GM12872 (cell line): Measurements from ENCODE around the gene FNDC4.

Experiments used
- CTCF ChIP-seq: IDR thresholded peaks from 3 replicates; pipeline ENCODE4 v1.5.1; 2011; ENCODE audit warnings: low read depth, mild to moderate bottlenecking, low read length, moderate library complexity; ENCODE audit not compliant: insufficient read depth

Gene FNDC4

DNA sequence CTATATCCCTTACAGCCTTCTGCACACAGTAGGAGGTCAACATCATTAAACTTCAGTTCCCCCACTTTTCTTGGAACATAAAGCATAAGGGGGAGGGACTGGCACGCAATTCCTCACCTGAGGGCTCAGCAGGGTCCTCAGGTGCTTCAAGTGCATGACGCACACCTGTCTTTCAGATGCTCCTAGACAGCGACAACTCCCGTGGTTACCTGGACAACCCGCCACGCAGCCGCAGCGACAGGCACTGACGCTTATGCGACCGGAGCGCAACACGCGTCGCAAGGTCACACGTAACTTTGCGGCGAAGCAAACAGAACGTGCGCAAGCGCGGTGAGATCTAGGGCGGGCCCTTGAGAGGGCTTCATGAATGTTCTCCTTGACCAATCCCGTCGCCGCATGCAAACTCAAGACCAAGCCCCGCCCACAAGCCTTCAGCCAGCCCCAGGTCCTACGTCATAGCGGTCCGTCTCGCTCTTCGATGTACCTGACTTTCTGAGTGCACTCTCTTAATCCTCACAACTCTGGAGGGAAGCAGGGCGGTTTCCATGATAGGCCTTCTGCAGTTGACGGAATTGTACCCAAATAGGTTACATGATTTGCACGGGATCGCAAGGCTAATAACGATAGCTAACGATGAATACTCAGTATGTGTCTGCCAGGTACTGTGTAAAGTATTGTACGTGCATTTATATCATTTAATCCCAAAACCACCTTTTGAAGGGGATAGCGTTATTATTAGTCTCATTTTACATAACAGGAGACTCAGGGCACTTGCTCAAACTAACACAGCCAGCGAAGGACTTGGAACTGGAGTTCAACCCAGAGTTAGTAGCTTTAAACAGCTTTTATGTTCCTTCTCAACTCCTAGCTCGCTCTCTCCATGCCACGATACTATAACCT is 5.3 kb downstream of the FNDC4 start, which contains the start of gene IFT172:
Gene IFT172, minus strand, starts transcription at position 246 of the 900 bp plus-strand sequence. Its CDS starts 90 bp downstream, at position 156.
- no peak for TF ChIP-seq CTCF

DNA sequence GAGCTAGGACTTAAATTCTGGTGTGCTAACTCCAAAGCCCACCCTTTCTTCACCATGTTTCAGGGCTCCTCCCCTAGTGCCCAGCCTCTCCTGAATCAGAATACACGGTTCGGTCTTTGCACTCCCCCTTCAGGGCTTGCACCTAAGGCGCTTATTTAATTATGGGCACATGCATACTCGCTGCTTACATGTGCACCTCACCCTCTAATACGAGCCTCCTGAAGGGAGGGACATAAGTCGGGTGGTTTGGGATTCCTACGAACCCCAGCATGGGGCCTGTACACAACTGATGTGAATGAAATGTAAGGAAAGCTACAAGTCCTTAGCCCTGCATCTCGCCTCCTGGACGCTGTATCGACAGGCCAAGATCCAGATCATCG is 5.9 kb downstream of the FNDC4 start:
- TF ChIP-seq CTCF: no peak

GRCh38 chr2:27485496-27485895 is 9.5 kb downstream of the FNDC4 start:
- no peak for TF ChIP-seq CTCF

DNA sequence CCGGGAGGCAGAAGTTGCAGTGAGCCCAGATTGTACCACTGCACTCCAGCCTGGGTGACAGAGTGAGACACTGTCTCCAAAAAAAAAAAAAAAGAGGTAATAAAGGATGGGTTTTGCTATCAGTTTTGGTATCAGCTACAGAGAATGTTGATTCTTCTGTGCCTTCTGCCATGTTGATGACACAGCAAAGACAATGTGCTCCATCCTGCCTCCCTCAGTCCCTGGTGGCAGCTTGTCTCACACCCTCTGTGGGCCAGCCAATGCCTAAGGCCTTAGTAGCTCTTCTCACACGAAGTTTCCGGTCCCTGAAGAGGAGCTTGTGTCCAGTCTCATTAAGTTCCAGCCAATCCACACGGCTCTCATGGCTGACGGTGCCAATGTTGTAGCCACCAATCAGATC is 23.0 kb downstream of the FNDC4 start:
- TF ChIP-seq CTCF: no peak

- no peak for TF ChIP-seq CTCF
These were observed 30.6 kb downstream of the FNDC4 start for GRCh38 chr2:27464443-27464842.

DNA sequence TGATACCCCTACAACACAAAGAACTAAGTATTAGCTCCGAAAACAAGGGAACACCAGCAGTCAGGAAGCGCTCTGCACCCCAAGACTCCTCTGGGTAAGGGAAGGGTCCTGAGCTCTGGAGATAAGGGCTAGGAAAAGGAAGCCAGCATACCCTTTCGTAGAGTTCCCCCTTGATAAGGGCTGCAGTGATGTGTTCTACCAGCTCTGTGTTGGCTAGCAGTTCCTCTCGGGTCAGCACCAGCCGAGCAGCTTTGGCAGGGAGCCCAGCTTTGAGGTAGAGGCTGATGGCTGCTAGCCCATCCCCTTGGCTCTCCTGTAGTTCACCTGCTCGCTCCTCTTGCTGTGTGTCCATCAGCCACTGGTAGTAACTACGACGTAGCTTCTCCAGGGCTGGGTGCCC is 33.9 kb downstream of the FNDC4 start:
- TF ChIP-seq CTCF: no peak

DNA sequence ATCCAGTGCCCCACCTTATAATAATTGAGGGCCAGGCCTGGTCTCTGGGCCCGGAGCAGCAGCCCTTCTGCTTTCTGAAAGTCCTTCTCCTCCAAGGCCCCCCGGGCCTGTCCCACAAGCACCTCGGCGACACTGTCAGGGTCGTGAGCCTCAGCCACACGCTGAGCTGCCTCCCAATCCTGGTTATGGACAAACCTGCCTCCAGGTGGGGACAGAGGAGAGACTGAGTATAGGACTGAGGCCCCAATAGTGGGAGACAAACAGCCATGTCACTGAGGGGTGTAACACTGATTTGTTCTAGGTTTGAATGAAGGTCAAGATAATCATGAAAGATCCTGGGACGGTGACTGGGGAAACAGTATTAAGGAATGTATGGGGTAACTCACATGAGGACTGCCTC is 41.0 kb downstream of the FNDC4 start:
- no peak for TF ChIP-seq CTCF
